Measurements from ENCODE around the gene RREB1.

RREB1 gene

GRCh38 chr6:7166410-7167293, 58.9 kb downstream of the RREB1 start:
- no peak overlapping the region for H3K27ac ChIP-seq (ENCODE audit: low read depth, low read length)
- H3F3A ChIP-seq (ENCODE audit: insufficient read depth) = no peaks in the 10 kb centered on the region
- H3K9me2 ChIP-seq (replicated peaks; ENCODE audit: insufficient read depth, low read length) = no peaks in the 10 kb centered on the region
- H3K9me3 ChIP-seq (ENCODE audit: insufficient read depth, low read length) = no peaks in the 10 kb centered on the region
- no peak overlapping the region for H2AFZ ChIP-seq (ENCODE audit: low read depth, low read length, severe bottlenecking)
- no peaks in the 10 kb centered on the region for H4K20me1 ChIP-seq (ENCODE audit: low read depth, low read length)
- no peak for TF ChIP-seq CTCF (IDR thresholded peaks at IDR 0.05; ENCODE audit: insufficient read depth, low read length, poor library complexity, severe bottlenecking)
- no peak for TF ChIP-seq EZH2phosphoT487 (conservative IDR thresholded peaks at IDR 0.05; ENCODE audit: low read length)
- H3K27me3 ChIP-seq (ENCODE audit: low read length) = no peaks in the 10 kb centered on the region
- H3K79me2 ChIP-seq (ENCODE audit: insufficient read depth, low read length) = no peaks in the 10 kb centered on the region
- no peaks in the 10 kb centered on the region for H3K36me3 ChIP-seq (ENCODE audit: low read length)
- no peak overlapping the region for H3K9ac ChIP-seq (ENCODE audit: low read length)
- no peak overlapping the region for H3K4me2 ChIP-seq (ENCODE audit: low read depth, low read length, poor library complexity, severe bottlenecking)
- H3K4me3 ChIP-seq (ENCODE audit: insufficient read depth, low read length, poor library complexity, severe bottlenecking) = no peak overlapping the region

DNA sequence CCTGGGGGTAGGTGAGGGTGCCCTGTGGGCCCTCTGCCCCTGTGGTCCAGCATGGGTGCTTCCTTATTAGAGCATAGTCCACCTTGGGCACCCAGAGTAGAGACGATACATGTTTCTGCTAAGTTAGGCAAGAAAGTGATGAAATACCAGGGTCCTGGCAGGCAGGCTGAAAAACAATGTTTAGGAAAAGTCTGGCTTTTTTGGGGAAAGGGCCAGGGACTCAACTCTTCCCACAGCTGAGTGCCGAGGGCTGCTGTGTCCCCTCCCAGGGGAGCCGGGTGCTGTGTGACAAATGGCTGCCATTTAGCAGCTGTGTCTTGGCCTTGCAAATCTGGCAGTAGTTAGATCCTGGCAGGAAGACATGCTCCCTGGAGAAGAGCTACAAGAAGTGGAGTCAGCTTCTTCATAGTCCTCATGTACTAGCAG, 61.5 kb downstream of the RREB1 start:
- no peaks in the 10 kb centered on the region for H3K9me2 ChIP-seq (replicated peaks; ENCODE audit: insufficient read depth, low read length)
- no peaks in the 10 kb centered on the region for H3K36me3 ChIP-seq (ENCODE audit: low read length)
- no peak overlapping the region for H3K4me2 ChIP-seq (ENCODE audit: low read depth, low read length, poor library complexity, severe bottlenecking)
- no peak overlapping the region for H2AFZ ChIP-seq (ENCODE audit: low read depth, low read length, severe bottlenecking)
- H3F3A ChIP-seq (ENCODE audit: insufficient read depth) = no peaks in the 10 kb centered on the region
- no peak for TF ChIP-seq EZH2phosphoT487 (conservative IDR thresholded peaks at IDR 0.05; ENCODE audit: low read length)
- no peak for TF ChIP-seq CTCF (IDR thresholded peaks at IDR 0.05; ENCODE audit: insufficient read depth, low read length, poor library complexity, severe bottlenecking)
- no peak overlapping the region for H3K9ac ChIP-seq (ENCODE audit: low read length)
- H4K20me1 ChIP-seq (ENCODE audit: low read depth, low read length) = no peaks in the 10 kb centered on the region
- H3K27me3 ChIP-seq (ENCODE audit: low read length) = no peaks in the 10 kb centered on the region
- no peaks in the 10 kb centered on the region for H3K9me3 ChIP-seq (ENCODE audit: insufficient read depth, low read length)
- no peak overlapping the region for H3K27ac ChIP-seq (ENCODE audit: low read depth, low read length)
- no peaks in the 10 kb centered on the region for H3K79me2 ChIP-seq (ENCODE audit: insufficient read depth, low read length)
- no peak overlapping the region for H3K4me3 ChIP-seq (ENCODE audit: insufficient read depth, low read length, poor library complexity, severe bottlenecking)

DNA sequence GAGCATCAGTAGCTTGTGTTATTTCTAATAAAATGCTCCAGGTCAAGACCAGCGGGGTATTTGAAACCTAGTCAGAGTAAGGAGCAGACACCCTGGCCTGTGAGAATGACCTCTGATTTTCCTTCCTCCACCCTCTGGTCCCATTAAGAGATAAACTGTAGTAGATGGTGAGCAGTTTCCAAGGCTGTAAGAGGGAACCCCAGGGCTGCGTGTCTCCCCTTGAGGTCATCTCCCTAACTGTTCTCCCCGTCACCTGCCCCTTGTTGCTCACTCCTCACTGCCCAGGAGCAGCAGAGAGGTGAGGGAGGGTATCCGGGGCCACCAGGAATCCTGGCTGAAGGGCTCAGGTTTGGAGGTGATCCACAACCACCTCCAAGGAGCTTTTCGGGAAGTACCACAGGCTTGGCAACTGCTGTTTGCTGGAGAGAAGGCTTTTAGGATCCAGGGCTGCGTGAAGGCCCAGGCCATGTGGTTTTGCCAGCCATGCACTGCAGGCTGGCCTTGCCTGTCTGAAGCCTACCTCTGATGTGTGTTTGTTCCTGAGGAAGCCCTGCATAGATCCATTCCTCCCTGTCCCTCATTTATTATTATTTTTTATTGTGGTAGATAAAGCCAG, 62.5 kb downstream of the RREB1 start:
- H3K27me3 ChIP-seq (ENCODE audit: low read length) = no peaks in the 10 kb centered on the region
- H3F3A ChIP-seq (ENCODE audit: insufficient read depth) = no peaks in the 10 kb centered on the region
- no peak overlapping the region for H3K9ac ChIP-seq (ENCODE audit: low read length)
- H3K4me3 ChIP-seq (ENCODE audit: insufficient read depth, low read length, poor library complexity, severe bottlenecking) = no peak overlapping the region
- no peaks in the 10 kb centered on the region for H3K36me3 ChIP-seq (ENCODE audit: low read length)
- no peak overlapping the region for H3K4me2 ChIP-seq (ENCODE audit: low read depth, low read length, poor library complexity, severe bottlenecking)
- H4K20me1 ChIP-seq (ENCODE audit: low read depth, low read length) = no peaks in the 10 kb centered on the region
- no peaks in the 10 kb centered on the region for H3K79me2 ChIP-seq (ENCODE audit: insufficient read depth, low read length)
- H3K9me2 ChIP-seq (replicated peaks; ENCODE audit: insufficient read depth, low read length) = no peaks in the 10 kb centered on the region
- no peak overlapping the region for H2AFZ ChIP-seq (ENCODE audit: low read depth, low read length, severe bottlenecking)
- H3K27ac ChIP-seq (ENCODE audit: low read depth, low read length) = no peak overlapping the region
- TF ChIP-seq EZH2phosphoT487 (conservative IDR thresholded peaks at IDR 0.05; ENCODE audit: low read length) = no peak
- H3K9me3 ChIP-seq (ENCODE audit: insufficient read depth, low read length) = no peaks in the 10 kb centered on the region

DNA sequence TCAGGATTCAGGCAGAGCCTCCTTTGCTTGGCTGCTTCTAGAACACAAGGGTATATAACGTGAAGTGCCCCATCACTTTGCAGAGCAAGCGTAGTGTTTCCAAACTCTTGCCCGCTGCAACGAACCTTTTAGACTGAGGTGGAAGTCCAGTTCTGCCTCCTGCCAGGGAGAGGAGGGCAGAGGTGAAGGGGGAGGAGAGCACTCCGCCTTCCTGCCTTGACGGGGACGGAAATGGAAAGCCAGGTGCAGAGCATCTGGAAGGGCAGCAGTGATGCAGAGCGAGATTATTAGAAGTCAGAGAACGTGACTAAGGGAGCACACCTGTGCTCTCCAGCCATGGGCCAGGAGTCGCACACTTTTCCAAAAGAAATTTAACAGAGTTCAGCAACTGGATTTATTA, 63.4 kb downstream of the RREB1 start:
- H3K27ac ChIP-seq (ENCODE audit: low read depth, low read length) = no peak overlapping the region
- H3K9ac ChIP-seq (ENCODE audit: low read length) = no peak overlapping the region
- no peak overlapping the region for H3K4me3 ChIP-seq (ENCODE audit: insufficient read depth, low read length, poor library complexity, severe bottlenecking)
- H2AFZ ChIP-seq (ENCODE audit: low read depth, low read length, severe bottlenecking) = no peak overlapping the region
- no peaks in the 10 kb centered on the region for H3F3A ChIP-seq (ENCODE audit: insufficient read depth)
- H4K20me1 ChIP-seq (ENCODE audit: low read depth, low read length) = no peaks in the 10 kb centered on the region
- H3K79me2 ChIP-seq (ENCODE audit: insufficient read depth, low read length) = no peaks in the 10 kb centered on the region
- H3K27me3 ChIP-seq (ENCODE audit: low read length) = no peaks in the 10 kb centered on the region
- TF ChIP-seq CTCF (IDR thresholded peaks at IDR 0.05; ENCODE audit: insufficient read depth, low read length, poor library complexity, severe bottlenecking) = no peak
- no peak overlapping the region for H3K4me2 ChIP-seq (ENCODE audit: low read depth, low read length, poor library complexity, severe bottlenecking)
- no peaks in the 10 kb centered on the region for H3K9me2 ChIP-seq (replicated peaks; ENCODE audit: insufficient read depth, low read length)
- H3K36me3 ChIP-seq (ENCODE audit: low read length) = no peaks in the 10 kb centered on the region
- H3K9me3 ChIP-seq (ENCODE audit: insufficient read depth, low read length) = no peaks in the 10 kb centered on the region
